GM18873 (cell line): ENCODE measurements around the gene OR51Q1.

Experiments used
- ATAC-seq: cut with Tn5 transposase; IDR thresholded peaks from one replicate; pipeline ENCODE4 v1.9.1; 2021; ENCODE audit warnings: mild to moderate bottlenecking, moderate library complexity, moderate number of reproducible peaks; ENCODE audit not compliant: unreplicated experiment, low FRiP score

OR51Q1 gene

GRCh38 chr11:5421811-5422210 lies at the start of gene OR51Q1:
TSS of gene OR51Q1 (plus strand) at chr11:5422111. CDS start at chr11:5422201, 90 bp downstream.
- no peak for ATAC-seq

- peak; percentile 67 for ATAC-seq
Observed at GRCh38 chr11:5380740-5381342, 41.1 kb upstream of the OR51Q1 start.

GRCh38 chr11:5383576-5383975 lies 38.3 kb upstream of the OR51Q1 start, which contains the start of gene OR51M1:
TSS of gene OR51M1 (plus strand) at chr11:5383812. CDS start at chr11:5389399, 5,587 bp downstream.
- no peak for ATAC-seq

- no peak for ATAC-seq
Observed at GRCh38 chr11:5384335-5384734, 37.6 kb upstream of the OR51Q1 start.

GRCh38 chr11:5390210-5390609 lies 31.7 kb upstream of the OR51Q1 start:
- ATAC-seq, result no peak

- ATAC-seq, result no peak
Observed at GRCh38 chr11:5394091-5394490, 27.8 kb upstream of the OR51Q1 start.

- ATAC-seq, result no peak
Observed at GRCh38 chr11:5398936-5399335, 23.0 kb upstream of the OR51Q1 start.

- ATAC-seq, result no peak
Observed at GRCh38 chr11:5405173-5405572, 16.7 kb upstream of the OR51Q1 start.

GRCh38 chr11:5420993-5421392 lies 918 bp upstream of the OR51Q1 start:
- no peak for ATAC-seq

- no peak for ATAC-seq
Observed at GRCh38 chr11:5423131-5423530, 1.2 kb downstream of the OR51Q1 start.

- ATAC-seq, result no peak
Observed at GRCh38 chr11:5441414-5441813, 19.5 kb downstream of the OR51Q1 start, which contains the start of gene OR51I1. TSS of gene OR51I1 (minus strand) at chr11:5441514. CDS start at chr11:5441514, 0 bp downstream.

GRCh38 chr11:5443835-5444393 lies 22.0 kb downstream of the OR51Q1 start:
- ATAC-seq, result no peak

GRCh38 chr11:5449023-5449422 lies 27.1 kb downstream of the OR51Q1 start, which contains the start of gene OR51I2:
TSS of gene OR51I2 (plus strand) at chr11:5449323. CDS start at chr11:5453489, 4,166 bp downstream.
- no peak for ATAC-seq

- ATAC-seq, result no peak
Observed at GRCh38 chr11:5449432-5449831, 27.5 kb downstream of the OR51Q1 start.

GRCh38 chr11:5460983-5461621 lies 39.2 kb downstream of the OR51Q1 start:
- ATAC-seq, result no peak

- ATAC-seq, result no peak
Observed at GRCh38 chr11:5467527-5467926, 45.6 kb downstream of the OR51Q1 start.
